SK-N-SH treated with all-trans-retinoic acid at 6 μM for 48 hours (cell line): ENCODE data around the gene KIFC3.

Source experiments
- ATAC-seq: fragments of 200-7000 bp; cut with Tn5 transposase; 3 replicates; pipeline ENCODE4 v1.9.1; 2020; ENCODE audit warnings: mild to moderate bottlenecking, moderate library complexity
- BACH2 ChIP-seq: fragments of 250-450 bp; sonication (Bioruptor Pico); IDR thresholded peaks from 2 replicates; pipeline ENCODE4 v1.9.0; 2021; ENCODE audit warnings: mild to moderate bottlenecking, borderline replicate concordance
- CSDC2 ChIP-seq: fragments of 250-450 bp; sonication (Bioruptor Pico); IDR thresholded peaks from 2 replicates; pipeline ENCODE4 v1.5.0; 2020; ENCODE audit warnings: mild to moderate bottlenecking, moderate library complexity
- GLIS3 ChIP-seq: fragments of 250-450 bp; sonication (Bioruptor Pico); IDR thresholded peaks from 2 replicates; pipeline ENCODE4 v1.5.0; 2020; ENCODE audit warnings: mild to moderate bottlenecking, moderate library complexity
- ISL1 ChIP-seq: fragments of 250-450 bp; sonication (Bioruptor Pico); IDR thresholded peaks from 2 replicates; pipeline ENCODE4 v2.1.2; 2022; ENCODE audit warnings: mild to moderate bottlenecking, moderate library complexity
- OSR1 ChIP-seq: fragments of 250-450 bp; sonication (Bioruptor Pico); IDR thresholded peaks from 2 replicates; pipeline ENCODE4 v1.8.0; 2022; ENCODE audit warnings: moderate library complexity, mild to moderate bottlenecking, inconsistent platforms
- PPARA ChIP-seq: fragments of 250-450 bp; sonication (Bioruptor Pico); IDR thresholded peaks from 2 replicates; pipeline ENCODE4 v1.5.0; 2020; ENCODE audit warnings: mild to moderate bottlenecking, borderline replicate concordance
- RARB ChIP-seq: fragments of 250-450 bp; sonication (Bioruptor Pico); IDR thresholded peaks from 2 replicates; pipeline ENCODE4 v1.8.0; 2021; ENCODE audit warnings: mild to moderate bottlenecking, moderate library complexity
- TCF4 ChIP-seq: fragments of 250-450 bp; sonication (Bioruptor Pico); IDR thresholded peaks from 2 replicates; pipeline ENCODE4 v1.8.0; 2021; ENCODE audit warnings: mild to moderate bottlenecking, moderate library complexity, borderline replicate concordance
- TOX ChIP-seq: fragments of 250-450 bp; sonication (Bioruptor Pico); IDR thresholded peaks from 2 replicates; pipeline ENCODE4 v1.8.0; 2021; ENCODE audit warnings: mild to moderate bottlenecking, moderate library complexity, borderline replicate concordance
- ZC3H10 ChIP-seq: fragments of 250-450 bp; sonication (Bioruptor Pico); IDR thresholded peaks from 2 replicates; pipeline ENCODE4 v1.5.1; 2021; ENCODE audit warnings: mild to moderate bottlenecking, moderate library complexity
- ZFP30 ChIP-seq: fragments of 450-650 bp; formaldehyde crosslinking; IDR thresholded peaks from 2 replicates; pipeline ENCODE4 v1.5.0; 2022; ENCODE audit warnings: mild to moderate bottlenecking, moderate library complexity
- ZNF565 ChIP-seq: fragments of 450-650 bp; formaldehyde crosslinking; conservative IDR thresholded peaks from 2 replicates; pipeline ENCODE4 v1.5.0; 2020; ENCODE audit warnings: low read depth, mild to moderate bottlenecking, moderate library complexity
- ZNF70 ChIP-seq: fragments of 450-650 bp; formaldehyde crosslinking; IDR thresholded peaks from 2 replicates; pipeline ENCODE4 v1.5.0; 2020; ENCODE audit warnings: mild to moderate bottlenecking, moderate library complexity
- ZNF8 ChIP-seq: fragments of 450-650 bp; formaldehyde crosslinking; IDR thresholded peaks from 2 replicates; pipeline ENCODE4 v1.5.0; 2020; ENCODE audit warnings: mild to moderate bottlenecking, moderate library complexity
- TF ChIP-seq, protein P1 (sequence below): fragments of 250-450 bp; sonication (Bioruptor Pico); IDR thresholded peaks from 2 replicates; pipeline ENCODE4 v1.5.1; 2021; ENCODE audit warnings: mild to moderate bottlenecking, moderate library complexity
- TF ChIP-seq, protein P2 (sequence below): fragments of 250-450 bp; sonication (Bioruptor Pico); IDR thresholded peaks from 2 replicates; pipeline ENCODE4 v1.8.0; 2020; ENCODE audit warnings: mild to moderate bottlenecking, moderate library complexity, borderline replicate concordance
- TF ChIP-seq, protein P3 (sequence below): fragments of 250-450 bp; sonication (Bioruptor Pico); IDR thresholded peaks from 2 replicates; pipeline ENCODE4 v1.5.1; 2020; ENCODE audit warnings: low read depth, mild to moderate bottlenecking, moderate library complexity
- TF ChIP-seq, protein P4 (sequence below): fragments of 250-450 bp; sonication (Bioruptor Pico); IDR thresholded peaks from 2 replicates; pipeline ENCODE4 v1.5.0; 2020; ENCODE audit warnings: mild to moderate bottlenecking, moderate library complexity
- TF ChIP-seq, protein P5 (sequence below): fragments of 250-450 bp; sonication (Bioruptor Pico); IDR thresholded peaks from 2 replicates; pipeline ENCODE4 v1.8.0; 2021; ENCODE audit warnings: low read depth, mild to moderate bottlenecking, moderate library complexity, borderline replicate concordance

Gene KIFC3

DNA sequence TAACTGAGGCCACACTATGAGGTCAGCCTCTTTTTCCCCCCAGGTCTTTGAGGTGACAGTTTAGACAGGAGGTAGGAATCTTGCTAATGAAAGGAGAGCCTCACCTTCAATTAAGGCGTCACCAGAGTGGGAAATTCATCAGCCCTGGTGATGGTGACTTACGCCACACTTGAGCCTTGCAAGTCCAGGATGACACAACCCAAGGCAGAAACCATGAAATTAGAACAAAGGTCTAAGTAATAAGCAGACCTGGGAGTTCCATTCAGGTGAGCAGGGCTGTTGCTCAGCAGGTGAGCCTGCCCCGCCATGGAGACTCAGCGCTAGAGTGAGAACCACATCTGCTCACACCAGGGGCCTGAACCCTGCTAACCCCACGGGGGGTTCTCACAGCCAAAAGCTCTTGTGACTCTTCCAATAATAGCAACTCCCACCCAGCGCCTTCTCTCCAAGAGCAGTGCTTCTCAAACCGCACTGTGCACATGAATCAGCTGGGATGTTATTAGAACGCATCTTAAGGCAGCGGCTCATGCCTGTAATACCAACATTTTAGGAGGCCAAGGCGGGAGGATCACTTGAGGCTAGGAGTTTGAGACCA, 28.7 kb upstream of the KIFC3 start:
- ATAC-seq = no peak
- TF ChIP-seq PPARA (CRISPR knock-in tag) = no peak
- no peak for TF ChIP-seq TOX (CRISPR knock-in tag)
- TF ChIP-seq, all 23 proteins: peak for 0

DNA sequence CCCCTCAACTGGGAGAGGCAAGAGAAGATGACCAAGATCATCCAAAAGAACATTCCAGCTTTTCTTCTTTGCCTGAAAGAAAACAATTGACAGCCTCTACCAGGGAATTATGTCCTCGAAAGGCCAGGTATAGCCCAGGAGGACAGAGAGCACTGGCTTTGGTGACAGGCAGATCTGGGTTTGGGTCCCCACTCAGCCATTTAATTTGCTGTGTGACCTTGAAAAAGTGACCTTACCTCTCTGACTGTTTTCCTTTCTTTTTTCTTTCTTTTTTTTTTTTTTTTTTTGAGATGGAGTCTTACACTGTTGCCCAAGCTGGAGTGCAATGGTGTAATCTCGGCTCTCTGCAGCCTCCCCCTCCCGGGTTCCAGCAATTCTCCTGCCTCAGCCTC, 27.7 kb upstream of the KIFC3 start:
- TF ChIP-seq PPARA (CRISPR knock-in tag) = no peak
- TF ChIP-seq, protein P1, sequence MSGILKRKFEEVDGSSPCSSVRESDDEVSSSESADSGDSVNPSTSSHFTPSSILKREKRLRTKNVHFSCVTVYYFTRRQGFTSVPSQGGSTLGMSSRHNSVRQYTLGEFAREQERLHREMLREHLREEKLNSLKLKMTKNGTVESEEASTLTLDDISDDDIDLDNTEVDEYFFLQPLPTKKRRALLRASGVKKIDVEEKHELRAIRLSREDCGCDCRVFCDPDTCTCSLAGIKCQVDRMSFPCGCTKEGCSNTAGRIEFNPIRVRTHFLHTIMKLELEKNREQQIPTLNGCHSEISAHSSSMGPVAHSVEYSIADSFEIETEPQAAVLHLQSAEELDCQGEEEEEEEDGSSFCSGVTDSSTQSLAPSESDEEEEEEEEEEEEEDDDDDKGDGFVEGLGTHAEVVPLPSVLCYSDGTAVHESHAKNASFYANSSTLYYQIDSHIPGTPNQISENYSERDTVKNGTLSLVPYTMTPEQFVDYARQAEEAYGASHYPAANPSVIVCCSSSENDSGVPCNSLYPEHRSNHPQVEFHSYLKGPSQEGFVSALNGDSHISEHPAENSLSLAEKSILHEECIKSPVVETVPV (CRISPR knock-in tag) = no peak
- no peak for TF ChIP-seq ZNF70 (CRISPR knock-in tag)
- no peak for TF ChIP-seq TCF4 (CRISPR knock-in tag)
- no peak for TF ChIP-seq OSR1
- no peak for TF ChIP-seq ZFP30 (CRISPR knock-in tag)
- TF ChIP-seq ZNF8 (CRISPR knock-in tag) = no peak
- no peak for TF ChIP-seq ISL1 (CRISPR knock-in tag)
- no peak for TF ChIP-seq BACH2 (CRISPR knock-in tag)
- TF ChIP-seq RARB (CRISPR knock-in tag) = no peak

DNA sequence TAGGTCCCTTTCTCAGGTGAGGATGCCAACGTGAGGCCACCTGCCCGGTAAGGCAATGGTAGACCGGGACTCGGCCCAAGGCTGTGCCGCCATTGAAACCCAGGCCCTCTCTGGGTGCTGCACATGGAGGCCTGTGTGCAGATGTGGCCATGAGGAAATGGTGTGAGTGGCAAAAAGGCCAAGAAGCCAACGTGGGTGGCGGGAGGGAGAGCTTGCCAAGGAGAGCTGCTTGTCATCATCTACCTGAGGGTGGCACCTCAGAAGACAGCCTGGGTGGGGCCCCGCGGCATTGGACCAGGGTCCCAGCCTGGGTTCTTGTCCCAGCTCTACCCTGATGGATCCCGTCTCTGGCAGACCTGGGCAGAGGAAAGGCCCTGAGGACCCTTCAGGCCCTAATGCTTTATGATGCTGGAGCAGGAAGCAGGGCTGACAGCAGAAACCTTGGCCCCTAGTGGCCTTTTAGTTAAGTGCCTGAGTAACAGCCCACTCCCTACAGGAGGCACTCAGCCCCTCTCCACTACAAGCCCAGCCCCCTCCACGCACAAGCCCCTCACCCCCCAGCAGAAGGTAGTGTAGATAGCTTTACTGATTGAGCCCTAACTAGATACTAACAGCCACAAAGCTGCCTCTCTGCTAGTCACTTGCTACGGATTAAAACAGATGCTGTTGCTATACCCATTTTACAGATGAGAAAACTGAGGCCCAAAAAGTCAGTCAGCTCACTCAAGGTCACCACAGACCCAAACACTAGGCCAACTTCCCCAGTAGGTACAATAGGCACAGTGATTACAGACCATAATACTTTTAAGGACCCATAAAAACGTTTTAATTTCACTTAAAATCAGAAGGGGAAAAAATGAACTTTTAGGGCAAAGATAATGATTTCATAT, 26.2 kb upstream of the KIFC3 start:
- ATAC-seq = no peak
- no peak for TF ChIP-seq ZNF565 (CRISPR knock-in tag)
- TF ChIP-seq, protein P2, sequence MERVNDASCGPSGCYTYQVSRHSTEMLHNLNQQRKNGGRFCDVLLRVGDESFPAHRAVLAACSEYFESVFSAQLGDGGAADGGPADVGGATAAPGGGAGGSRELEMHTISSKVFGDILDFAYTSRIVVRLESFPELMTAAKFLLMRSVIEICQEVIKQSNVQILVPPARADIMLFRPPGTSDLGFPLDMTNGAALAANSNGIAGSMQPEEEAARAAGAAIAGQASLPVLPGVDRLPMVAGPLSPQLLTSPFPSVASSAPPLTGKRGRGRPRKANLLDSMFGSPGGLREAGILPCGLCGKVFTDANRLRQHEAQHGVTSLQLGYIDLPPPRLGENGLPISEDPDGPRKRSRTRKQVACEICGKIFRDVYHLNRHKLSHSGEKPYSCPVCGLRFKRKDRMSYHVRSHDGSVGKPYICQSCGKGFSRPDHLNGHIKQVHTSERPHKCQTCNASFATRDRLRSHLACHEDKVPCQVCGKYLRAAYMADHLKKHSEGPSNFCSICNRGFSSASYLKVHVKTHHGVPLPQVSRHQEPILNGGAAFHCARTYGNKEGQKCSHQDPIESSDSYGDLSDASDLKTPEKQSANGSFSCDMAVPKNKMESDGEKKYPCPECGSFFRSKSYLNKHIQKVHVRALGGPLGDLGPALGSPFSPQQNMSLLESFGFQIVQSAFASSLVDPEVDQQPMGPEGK = no peak
- TF ChIP-seq GLIS3 (CRISPR knock-in tag) = no peak
- TF ChIP-seq PPARA (CRISPR knock-in tag) = no peak
- no peak for TF ChIP-seq TOX (CRISPR knock-in tag)
- TF ChIP-seq, protein P3, sequence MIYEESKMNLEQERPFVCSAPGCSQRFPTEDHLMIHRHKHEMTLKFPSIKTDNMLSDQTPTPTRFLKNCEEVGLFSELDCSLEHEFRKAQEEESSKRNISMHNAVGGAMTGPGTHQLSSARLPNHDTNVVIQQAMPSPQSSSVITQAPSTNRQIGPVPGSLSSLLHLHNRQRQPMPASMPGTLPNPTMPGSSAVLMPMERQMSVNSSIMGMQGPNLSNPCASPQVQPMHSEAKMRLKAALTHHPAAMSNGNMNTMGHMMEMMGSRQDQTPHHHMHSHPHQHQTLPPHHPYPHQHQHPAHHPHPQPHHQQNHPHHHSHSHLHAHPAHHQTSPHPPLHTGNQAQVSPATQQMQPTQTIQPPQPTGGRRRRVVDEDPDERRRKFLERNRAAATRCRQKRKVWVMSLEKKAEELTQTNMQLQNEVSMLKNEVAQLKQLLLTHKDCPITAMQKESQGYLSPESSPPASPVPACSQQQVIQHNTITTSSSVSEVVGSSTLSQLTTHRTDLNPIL = no peak
- no peak for TF ChIP-seq ZNF70 (CRISPR knock-in tag)
- TF ChIP-seq, protein P1 (CRISPR knock-in tag) = no peak
- TF ChIP-seq CSDC2 = no peak
- TF ChIP-seq ZC3H10 (CRISPR knock-in tag) = no peak
- no peak for TF ChIP-seq TCF4 (CRISPR knock-in tag)
- no peak for TF ChIP-seq RARB (CRISPR knock-in tag)
- TF ChIP-seq BACH2 (CRISPR knock-in tag) = no peak
- TF ChIP-seq, protein P4, sequence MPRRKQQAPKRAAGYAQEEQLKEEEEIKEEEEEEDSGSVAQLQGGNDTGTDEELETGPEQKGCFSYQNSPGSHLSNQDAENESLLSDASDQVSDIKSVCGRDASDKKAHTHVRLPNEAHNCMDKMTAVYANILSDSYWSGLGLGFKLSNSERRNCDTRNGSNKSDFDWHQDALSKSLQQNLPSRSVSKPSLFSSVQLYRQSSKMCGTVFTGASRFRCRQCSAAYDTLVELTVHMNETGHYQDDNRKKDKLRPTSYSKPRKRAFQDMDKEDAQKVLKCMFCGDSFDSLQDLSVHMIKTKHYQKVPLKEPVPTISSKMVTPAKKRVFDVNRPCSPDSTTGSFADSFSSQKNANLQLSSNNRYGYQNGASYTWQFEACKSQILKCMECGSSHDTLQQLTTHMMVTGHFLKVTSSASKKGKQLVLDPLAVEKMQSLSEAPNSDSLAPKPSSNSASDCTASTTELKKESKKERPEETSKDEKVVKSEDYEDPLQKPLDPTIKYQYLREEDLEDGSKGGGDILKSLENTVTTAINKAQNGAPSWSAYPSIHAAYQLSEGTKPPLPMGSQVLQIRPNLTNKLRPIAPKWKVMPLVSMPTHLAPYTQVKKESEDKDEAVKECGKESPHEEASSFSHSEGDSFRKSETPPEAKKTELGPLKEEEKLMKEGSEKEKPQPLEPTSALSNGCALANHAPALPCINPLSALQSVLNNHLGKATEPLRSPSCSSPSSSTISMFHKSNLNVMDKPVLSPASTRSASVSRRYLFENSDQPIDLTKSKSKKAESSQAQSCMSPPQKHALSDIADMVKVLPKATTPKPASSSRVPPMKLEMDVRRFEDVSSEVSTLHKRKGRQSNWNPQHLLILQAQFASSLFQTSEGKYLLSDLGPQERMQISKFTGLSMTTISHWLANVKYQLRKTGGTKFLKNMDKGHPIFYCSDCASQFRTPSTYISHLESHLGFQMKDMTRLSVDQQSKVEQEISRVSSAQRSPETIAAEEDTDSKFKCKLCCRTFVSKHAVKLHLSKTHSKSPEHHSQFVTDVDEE (CRISPR knock-in tag) = no peak
- TF ChIP-seq, protein P5, sequence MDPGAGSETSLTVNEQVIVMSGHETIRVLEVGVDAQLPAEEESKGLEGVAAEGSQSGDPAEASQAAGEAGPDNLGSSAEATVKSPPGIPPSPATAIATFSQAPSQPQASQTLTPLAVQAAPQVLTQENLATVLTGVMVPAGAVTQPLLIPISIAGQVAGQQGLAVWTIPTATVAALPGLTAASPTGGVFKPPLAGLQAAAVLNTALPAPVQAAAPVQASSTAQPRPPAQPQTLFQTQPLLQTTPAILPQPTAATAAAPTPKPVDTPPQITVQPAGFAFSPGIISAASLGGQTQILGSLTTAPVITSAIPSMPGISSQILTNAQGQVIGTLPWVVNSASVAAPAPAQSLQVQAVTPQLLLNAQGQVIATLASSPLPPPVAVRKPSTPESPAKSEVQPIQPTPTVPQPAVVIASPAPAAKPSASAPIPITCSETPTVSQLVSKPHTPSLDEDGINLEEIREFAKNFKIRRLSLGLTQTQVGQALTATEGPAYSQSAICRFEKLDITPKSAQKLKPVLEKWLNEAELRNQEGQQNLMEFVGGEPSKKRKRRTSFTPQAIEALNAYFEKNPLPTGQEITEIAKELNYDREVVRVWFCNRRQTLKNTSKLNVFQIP (CRISPR knock-in tag) = no peak

More for the DNA sequence above, 27.7 kb upstream of the KIFC3 start:
- ATAC-seq = no peak
